ENCODE data around the gene TOR1A.
A peak's percentile ranks its signal among the peaks of the same experiment; 100 is the strongest.

Gene TOR1A, protein sequence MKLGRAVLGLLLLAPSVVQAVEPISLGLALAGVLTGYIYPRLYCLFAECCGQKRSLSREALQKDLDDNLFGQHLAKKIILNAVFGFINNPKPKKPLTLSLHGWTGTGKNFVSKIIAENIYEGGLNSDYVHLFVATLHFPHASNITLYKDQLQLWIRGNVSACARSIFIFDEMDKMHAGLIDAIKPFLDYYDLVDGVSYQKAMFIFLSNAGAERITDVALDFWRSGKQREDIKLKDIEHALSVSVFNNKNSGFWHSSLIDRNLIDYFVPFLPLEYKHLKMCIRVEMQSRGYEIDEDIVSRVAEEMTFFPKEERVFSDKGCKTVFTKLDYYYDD

DNA sequence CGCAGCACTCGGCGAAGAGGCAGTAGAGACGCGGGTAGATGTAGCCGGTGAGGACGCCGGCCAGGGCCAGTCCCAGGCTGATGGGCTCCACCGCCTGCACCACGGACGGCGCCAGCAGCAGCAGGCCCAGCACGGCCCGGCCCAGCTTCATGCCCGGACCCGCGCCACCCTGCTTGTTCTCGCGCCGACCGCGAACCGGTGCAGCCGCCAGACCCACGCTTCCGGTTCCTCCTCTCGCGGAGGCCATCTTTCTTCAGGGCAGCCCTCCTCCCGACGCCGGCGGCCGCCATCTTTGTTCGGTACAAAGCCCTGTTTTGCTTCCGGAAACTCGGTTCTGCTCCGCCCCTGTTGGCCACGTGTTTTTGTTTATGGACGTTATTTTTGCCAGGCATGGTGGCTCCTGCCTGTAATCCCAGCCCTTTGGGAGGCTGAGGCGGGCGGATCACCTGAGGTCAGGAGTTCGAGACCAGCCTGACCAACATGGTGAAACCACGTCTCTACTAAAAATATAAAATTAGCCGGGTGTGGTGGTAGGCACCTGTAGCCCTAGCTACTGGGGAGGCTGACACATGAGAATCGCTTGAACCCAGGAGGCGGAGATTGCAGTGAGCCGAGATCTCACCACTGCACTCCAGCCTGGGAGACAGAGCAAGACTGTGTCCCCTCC lies at the start of gene TOR1A:
Gene TOR1A, minus strand, starts transcription at position 202 of the 667 bp plus-strand sequence. Its CDS starts 51 bp downstream, at position 151.
- peak; percentile 24 to 96 (median 89) for DNase-seq

DNA sequence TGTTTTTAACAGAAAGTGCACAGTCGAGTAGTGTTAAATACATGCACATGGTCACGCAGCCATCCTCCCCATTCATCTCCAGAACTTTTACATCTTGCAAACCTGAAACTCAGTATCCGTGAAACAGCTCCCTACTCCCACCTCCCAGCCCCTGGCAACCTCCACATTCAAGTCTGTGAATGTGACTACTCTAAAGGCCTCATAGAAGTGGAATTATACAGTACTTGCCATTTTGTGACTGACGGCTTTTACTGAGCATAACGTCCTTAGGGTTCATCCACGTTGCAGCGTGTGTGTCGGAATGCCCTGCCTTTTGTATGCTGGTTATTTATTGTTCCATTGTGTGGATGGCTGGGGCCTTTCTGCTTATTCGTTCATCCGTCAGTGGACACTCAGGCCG lies 47.1 kb upstream of the TOR1A start:
- no peak for DNase-seq

DNA sequence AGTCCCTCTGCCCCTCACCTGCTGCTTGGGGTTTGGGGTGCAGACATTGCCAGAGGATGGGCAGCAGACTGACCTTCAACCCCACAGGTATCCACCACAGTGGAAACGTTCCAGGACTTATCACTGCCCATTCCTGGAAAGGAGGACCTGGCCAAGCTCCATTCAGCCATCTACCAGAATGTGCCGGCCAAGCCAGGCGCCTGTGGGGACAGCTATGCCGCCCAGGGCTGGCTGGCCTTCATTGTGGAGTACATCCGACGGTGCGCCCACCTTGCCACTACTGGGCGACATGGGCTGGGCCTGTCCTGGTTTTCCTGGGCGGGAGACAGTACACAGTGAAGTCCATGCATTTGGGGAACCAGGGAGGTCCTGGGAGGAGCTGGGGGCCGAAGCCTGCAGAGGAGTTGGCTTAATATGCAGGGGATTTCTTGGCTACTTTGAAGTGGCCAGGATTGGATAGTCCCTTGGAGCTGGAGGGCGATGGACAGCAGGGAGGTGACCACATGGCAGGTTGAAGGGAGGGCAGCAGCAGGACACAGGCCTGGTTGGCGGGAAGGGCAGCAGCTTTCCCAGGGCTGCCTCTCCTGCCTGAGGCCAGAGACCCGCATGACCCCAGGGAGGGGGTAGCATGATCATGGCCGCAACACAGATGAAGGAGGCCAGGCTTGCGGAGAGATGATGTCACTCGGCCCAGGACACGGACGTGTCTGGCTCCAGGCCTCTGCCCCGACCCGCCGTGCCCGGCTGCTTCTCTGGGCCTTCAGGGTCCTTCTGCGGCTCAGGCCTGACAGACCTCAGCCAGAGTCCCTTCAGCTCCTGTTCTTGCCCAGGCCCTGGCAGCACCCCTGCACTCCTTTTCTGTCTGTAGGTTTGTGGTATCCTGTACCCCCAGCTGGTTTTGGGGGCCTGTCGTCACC lies 45.9 kb upstream of the TOR1A start:
- no peak for DNase-seq

DNA sequence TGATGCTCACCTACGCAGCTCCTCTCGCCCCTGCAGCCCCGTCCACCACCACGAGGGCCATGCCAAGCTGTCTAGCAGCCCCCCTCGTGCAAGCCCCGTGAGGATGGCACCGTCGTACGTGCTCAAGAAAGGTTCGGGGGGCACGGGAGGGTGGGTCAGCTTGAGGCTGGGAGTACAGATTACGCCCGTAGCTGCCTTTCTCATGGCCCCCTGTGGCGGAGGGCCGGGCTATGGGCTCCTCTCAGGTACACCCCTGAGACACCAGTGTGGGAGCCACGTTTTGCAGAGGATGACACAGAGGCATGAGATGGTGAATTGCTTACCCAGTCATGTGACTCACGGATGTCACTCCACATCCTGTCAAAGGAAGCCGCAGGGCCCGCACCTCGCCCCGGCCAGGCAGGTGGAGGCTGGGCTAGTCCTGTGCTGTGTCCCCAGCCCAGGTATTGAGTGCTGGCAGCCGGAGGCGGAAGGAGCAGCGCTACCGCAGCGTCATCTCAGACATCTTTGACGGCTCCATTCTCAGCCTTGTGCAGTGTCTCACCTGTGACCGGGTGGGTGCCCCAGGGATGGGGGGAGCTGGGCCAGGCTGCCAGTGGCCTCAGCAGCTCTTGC lies 45.0 kb upstream of the TOR1A start:
- DNase-seq = no peak

DNA sequence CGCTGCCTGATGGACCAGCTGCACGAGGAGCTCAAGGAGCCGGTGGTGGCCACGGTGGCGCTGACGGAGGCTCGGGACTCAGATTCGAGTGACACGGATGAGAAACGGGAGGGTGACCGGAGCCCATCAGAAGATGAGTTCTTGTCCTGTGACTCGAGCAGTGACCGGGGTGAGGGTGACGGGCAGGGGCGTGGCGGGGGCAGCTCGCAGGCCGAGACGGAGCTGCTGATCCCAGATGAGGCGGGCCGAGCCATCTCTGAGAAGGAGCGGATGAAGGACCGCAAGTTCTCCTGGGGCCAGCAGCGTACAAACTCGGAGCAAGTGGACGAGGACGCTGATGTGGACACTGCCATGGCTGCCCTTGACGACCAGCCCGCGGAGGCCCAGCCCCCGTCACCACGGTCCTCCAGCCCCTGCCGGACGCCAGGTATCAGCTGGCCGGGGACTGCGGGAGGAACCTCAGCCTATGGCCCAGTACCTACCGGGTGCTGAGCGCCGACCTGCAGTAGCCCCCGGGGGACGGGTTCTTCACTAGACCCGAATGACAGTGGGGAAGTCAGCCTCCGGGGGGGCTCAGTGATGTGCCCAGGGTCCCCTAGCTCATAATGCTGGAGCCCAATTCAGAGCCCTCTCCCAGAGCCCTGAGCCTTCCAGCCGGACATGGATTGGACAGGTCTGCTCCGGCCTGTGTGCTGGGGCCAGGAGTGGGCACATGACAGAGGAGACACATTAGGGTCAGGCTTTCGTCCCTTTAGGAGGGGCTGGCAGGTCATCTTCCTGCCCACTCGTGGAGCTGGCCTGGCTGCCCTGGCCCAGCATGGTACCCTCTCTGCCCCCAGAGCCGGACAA lies 44.3 kb upstream of the TOR1A start:
- no peak for DNase-seq

DNA sequence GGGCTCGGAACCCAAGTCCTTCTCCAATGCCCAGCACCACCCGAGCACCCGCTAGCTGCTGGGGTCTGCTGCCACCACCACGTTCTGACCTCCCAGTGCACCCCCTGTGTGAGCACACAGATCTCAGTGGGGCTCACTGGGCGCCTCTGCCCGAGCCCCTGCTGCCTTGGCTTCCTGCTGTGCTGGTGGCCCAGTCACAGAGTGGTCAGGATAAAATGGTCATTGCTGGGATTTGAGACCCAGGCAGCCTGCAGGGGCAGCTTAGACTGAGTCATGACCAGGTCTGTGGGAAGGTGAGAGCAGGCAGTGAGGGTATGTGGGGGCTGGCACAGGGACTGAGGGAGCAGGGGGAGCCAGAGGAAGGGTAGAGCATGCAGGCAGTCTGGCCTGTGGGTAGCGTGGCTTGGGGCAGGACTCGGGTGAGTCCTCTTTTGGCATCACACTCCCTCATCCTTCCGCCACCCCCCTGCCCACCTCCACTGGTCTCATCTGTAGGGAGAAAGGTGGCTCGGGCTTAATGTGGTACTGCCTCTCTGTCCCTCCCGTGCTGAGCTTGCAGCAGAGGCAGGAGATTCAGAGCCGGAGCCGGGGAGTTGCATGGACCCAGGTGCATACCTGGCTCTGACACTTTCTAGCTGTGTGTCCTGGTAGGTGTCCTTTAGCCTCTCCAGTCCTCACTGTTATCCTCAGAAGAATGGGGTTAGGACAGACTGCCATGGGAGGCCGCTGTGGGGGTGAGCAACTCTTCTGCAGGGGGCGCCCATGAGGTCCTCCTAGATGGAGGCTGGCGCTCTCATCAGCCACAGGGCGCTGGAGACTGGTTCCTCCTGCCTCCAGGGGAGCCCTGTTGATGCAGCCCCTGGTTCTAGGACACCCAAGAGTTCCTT lies 43.4 kb upstream of the TOR1A start:
- DNase-seq = no peak

DNA sequence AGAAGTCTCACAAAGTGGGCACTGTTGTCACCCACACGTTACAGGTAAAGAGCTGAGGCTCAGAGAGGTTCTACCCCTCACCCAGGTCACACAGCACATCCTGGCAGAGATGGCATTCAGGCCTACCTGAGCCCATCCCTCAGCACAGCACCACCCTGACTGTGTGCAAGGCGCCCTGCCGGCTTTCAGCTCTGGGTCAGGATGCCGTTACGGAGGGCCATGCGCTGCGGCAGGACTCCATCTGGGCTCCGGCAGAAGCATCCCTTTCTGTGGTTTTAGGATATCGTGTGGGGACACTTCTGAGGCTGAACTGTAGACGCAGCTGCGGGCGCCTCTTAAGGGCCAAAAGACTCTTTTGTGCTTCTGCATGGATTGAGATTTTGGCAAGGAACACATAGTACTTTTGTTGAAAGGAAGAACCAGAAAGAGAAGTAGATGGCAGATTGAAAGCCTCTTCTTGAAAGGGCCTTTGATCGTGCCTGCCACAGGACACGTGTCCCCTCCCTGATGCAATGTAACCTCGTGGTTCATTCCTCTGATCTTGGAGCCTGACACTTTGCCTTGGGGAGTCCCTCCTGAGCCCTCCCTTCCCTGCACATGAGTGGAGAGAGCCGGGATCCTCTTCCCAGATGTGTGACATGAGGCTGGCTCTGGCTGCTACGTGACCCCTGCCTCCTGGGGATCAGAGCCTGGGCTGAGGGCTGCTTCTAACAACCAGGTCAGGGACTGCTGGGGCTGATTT lies 42.6 kb upstream of the TOR1A start:
- DNase-seq = no peak

DNA sequence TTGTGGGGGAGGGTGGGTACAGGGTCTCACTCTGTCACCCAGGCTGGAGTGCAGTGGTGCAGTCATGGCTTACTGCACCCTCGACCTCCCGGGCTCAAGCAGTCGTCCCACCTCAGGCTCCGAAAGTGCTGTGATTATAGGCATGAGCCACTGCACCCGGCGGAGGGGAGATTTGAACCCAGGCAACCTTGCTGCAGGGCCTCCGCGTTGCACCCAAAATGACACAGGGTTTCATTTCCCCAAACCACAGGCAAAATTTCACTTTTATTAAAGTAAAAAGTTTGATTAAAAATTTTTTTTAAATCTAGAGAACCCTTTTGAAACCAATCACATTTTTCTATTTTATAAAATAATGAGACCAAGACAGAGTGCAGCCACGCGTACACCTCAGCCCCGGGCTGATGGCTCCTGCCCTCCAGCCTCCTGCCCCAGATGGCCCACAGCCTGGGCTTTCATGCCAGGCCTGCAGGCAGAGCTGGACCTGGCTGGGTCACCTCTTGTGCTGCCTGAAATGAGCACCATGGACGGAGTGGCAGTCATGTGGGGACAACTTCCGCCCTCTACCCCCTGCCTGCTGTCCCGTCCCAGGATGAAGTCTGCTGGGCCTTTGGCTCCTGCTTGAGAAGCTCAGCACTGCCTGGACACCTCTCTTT lies 41.9 kb upstream of the TOR1A start:
- no peak for DNase-seq

DNA sequence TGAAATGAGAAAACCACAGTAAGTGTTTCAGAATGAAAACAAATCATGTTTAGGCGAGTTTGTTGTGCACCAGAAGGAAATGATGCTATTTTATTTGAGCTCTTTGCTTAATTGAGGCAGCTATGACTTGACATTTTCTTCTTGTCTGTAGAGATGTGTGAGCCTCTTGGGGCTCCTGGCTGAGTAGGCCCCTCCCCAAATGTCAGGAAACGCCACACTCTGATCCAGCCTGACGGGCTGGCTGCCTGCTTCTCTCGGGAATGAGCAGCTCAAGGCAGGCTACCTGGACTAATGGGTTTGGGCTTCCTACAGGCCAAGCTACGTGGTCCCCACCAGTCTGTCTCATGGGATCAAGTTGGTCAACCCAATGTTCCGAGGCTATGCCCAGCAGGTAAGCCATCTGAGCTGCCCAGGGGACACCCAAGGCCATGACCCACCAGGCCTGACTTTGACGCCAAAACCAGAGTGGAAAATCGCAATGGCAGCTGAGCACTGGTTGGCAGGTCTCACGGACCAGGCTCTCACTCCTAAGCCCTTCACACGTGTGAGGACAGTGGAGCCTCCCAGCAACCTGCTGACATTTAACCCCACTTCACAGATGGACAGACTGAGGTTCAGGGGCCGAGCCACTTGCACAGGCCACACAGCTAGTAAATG lies 41.2 kb upstream of the TOR1A start:
- no peak for DNase-seq

DNA sequence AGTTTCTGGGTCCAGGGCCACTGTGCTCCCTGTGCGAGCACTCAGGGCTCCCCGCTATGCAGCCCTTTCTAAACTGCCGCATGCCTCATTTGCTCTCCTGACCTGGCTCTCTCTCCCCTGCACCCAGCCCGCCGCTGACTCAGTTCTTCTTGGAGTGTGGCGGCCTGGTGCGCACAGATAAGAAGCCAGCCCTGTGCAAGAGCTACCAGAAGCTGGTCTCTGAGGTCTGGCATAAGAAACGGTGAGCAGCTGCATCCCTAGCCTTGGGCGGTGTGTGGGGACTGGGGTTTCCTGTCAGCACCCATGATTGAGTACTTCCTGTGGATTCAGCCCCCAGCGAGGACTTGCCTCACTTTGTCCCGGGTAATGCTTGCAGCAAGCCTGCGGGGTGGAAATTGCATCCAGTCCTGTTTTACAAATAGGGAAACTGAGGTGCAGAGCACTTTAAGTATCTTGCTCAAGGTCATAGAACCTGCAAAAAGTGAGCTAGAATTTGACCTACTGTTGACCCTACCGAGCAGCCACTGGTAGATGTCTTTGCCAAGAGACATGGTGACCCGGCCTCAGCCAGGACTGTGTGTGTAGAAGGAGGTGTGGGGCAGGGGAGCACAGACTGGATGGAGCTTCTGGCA lies 39.2 kb upstream of the TOR1A start:
- no peak for DNase-seq

DNA sequence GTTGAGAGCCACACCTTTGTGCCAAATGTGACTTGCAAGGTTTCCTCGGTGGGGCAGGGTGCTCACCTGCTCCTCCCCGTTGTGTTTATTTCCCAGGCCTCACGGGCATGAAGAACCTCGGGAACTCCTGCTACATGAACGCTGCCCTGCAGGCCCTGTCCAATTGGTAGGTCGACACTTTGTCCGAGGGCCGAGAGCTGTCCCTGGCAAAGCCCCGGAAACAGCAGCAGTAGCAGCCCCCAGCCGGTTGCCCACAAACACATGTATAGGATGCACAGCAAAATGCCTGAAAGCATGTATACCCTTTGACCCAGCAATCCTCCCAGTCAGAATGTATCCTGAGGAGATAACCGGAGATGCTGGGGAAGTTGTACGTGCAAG lies 37.5 kb upstream of the TOR1A start:
- no peak for DNase-seq

DNA sequence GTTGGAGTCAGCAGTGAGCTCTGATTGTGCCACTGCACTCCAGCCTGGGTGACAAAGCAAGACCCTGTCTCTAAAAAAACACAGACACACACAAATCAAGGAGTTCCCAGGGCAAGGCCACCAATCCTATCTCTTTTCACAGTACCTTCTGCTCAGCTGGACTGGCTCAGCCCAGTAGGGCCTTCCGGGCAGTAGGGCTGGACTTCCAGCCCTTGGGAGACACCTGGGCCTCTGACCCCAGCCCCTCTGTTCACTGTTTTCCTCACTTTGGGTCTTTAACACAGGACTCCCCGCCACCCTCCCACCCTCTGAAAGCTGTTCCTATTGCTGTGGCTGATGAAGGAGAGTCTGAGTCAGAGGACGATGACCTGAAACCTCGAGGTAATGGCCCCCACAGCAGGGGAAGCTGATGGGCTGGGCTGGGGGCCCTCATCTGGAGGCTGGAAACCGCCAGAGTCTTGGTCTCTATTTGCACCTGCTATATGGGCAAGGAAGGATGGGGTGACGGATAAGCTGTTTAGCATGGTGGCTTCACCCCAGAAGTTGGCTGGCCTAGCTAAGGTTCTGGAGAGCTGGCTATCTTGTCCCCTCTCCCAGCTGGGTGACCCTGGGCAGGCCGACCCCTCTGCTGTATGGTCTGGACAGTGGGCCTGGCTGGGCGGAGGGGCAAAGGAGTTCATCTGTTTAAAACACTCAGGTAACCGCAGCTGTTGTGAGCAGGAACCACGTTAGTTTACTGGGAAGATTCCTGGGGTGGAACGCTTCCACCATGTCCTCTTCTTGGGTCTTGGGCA lies 36.9 kb upstream of the TOR1A start:
- no peak for DNase-seq

DNA sequence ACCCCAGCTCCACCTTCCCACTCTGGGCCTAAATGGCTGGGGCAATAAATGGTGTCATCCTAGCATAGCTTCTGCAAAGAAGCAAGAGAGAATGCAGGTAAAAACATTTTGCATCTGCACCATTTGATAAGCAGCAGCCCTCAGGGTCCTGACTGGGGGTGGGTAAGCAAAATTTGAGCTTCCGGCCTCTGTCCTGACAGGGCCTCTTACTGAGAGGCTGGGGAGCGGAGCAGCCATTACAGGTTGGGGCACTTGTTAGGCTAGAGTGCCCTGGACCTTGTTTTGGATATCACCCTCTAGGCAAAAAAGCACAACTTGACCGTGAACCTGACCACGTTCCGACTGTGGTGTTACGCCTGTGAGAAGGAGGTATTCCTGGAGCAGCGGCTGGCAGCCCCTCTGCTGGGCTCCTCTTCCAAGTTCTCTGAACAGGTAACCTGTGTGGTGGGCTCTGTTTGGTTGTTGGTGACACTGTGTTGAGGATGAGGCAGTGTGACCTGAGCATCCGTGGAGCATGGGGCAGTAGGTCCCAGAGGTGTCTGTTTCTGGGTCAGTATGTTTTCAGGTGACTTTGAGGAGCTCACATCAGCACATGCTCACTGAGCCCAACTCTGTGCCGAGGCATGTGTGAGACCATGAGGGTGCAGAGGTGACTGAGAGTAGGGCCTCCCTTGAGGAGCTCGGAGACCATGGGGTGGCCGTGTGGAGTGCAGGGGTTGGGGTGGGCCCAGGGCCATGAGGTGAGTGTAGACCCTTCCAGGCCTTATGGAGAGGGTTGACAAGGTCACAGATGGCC lies 34.4 kb upstream of the TOR1A start:
- no peak for DNase-seq

DNA sequence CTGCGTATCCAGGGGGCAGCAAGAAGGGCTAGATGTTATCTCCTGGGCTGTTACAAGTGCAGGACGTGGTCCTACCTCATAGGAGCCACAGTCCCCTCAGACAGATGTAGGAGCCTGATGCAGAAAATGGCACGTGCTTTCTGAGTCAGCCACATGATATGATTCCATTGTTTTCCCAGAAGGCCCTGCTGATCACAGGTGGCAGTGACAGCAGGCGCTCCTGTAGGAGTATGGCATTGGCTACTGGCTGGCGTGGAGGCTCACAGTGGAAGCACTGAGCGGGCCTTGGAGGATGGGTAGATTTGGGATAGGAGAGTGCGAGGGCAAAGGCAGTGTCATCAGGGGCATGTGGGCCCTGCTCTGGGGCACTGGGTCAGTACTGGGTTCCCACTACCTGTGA lies 33.3 kb upstream of the TOR1A start:
- no peak for DNase-seq

DNA sequence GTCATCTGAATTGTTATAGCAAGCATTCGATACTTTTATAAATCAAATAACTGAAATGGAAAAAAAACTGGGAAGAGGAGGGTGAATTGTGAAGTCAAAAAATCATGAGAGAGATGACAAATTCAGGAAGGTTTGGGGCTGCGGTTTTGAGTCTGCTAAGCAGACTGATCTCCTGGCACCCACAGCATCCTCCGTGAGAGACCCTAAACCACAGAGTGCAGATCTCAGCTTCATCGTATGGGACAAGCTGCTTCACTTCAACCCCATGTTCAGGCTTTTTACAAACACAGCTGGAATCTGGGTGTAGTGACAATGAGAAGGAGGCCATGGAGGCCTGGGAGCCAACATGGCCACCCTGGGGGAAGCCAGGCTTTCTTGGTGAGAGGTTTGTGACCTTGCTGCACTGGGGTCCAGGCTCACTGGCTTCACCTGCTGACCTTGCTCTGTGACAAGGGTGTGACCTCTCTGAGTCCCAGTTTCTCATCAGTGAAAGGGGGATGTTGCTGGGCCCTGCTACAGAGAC lies 30.7 kb upstream of the TOR1A start:
- DNase-seq = no peak

All from anterior cingulate cortex (tissue), 58 donors.